ENCODE data around the gene FAM193A. TPM values are rescaled to one million over a fixed set of nuclear protein-coding genes. Genes with fewer than 3 reads are reported as not detected.
"Not testable (repeated sequence)": the region's sequence is repeated elsewhere in the genome, so short reads cannot be mapped to it uniquely, and the experiment has no call there.

The FAM193A gene
- total RNA-seq, 8 experiments from 2014 or later, result 9.1 to 38.2 (median 18.6) TPM

GRCh38 chr4:2754848-2755819 is 218.7 kb downstream of the FAM193A start:
- no peak overlapping the region for H3K27ac ChIP-seq
- peak overlapping the region; percentile 56 to 81 (median 68) for H3K4me3 ChIP-seq
- peaks cover 8 to 9% of the 10 kb centered on the region in 2 donors for H3K4me1 ChIP-seq (replicated peaks in 1 of 2)
- no peak for ATAC-seq (replicated peaks in 6 of 8)
- in situ Hi-C loops (cut with MboI; ENCODE audit: low pct_unique_long_range_greater_than_20kb in 2 of 9, low sequenced_read_pairs in 9 of 9, unreplicated experiment in 9 of 9), result loop anchor here in 1 of 9 experiments (25.0 kb wide), 1 partner anchor 182 kb away; no protein-coding TSS in a partner anchor
- whole genome bisulfite sequencing, 10 experiments, result 62 to 92% (median 80%) methylated on average over 1 to 9 of the region's 23 CpGs; no CpG with 5 or more reads in 5 of the 10 experiments

- 0% methylated on average over 6 of the region's 96 CpGs; no CpG with 5 or more reads in 9 of the 10 experiments for WGBS, 10 experiments
- H3K4me3 ChIP-seq, result peak within 1 kb of the TSS; percentile 56 to 81 (median 68)
- H3K4me1 ChIP-seq (replicated peaks in 1 of 2), result peaks cover 8 to 9% of the 10 kb centered on the region in 2 donors
- ATAC-seq (replicated peaks in 6 of 8), result peak; percentile 86 to 93 (median 92)
- in situ Hi-C loops (cut with MboI; ENCODE audit: low pct_unique_long_range_greater_than_20kb in 2 of 9, low sequenced_read_pairs in 9 of 9, unreplicated experiment in 9 of 9), result loop anchor here in 1 of 9 experiments (25.0 kb wide), 1 partner anchor 181 kb away; no protein-coding TSS in a partner anchor
- peak within 1 kb of the TSS; percentile 3 to 32 for H3K27ac ChIP-seq
Measured at GRCh38 chr4:2755821-2756690, 219.6 kb downstream of the FAM193A start, which contains the start of gene TNIP2. TNIP2 (minus strand) TSS chr4:2756336; CDS start chr4:2756289, 47 bp downstream.

- Histone ChIP-seq H3K27ac (peak overlapping the region in 1 of 2 donors; percentile 23), H3K4me1 (replicated peaks in 1 of 2) (peaks cover 8 to 9% of the 10 kb centered on the region in 2 donors), H3K4me3 (peak overlapping the region; percentile 56 to 81 (median 68))
- in situ Hi-C loops (cut with MboI; ENCODE audit: low pct_unique_long_range_greater_than_20kb in 2 of 9, low sequenced_read_pairs in 9 of 9, unreplicated experiment in 9 of 9), result loop anchor here in 1 of 9 experiments (25.0 kb wide), 1 partner anchor 180 kb away; no protein-coding TSS in a partner anchor
- 83 to 100% (median 97%) methylated on average over 1 to 8 of the region's 25 CpGs; no CpG with 5 or more reads in 2 of the 10 experiments for WGBS, 10 experiments
- no peak for ATAC-seq (replicated peaks in 6 of 8)
Measured at GRCh38 chr4:2756691-2757350, 220.4 kb downstream of the FAM193A start.

GRCh38 chr4:2757426-2757825 is 221.0 kb downstream of the FAM193A start:
- no peak for ATAC-seq (replicated peaks in 6 of 8)
- H3K4me3 ChIP-seq, result no peak overlapping the region
- 83 to 100% (median 100%) methylated on average over 1 to 3 of the region's 3 CpGs; no CpG with 5 or more reads in 3 of the 10 experiments for WGBS, 10 experiments
- no peak overlapping the region for H3K27ac ChIP-seq
- H3K4me1 ChIP-seq (replicated peaks in 1 of 2), result peaks cover 8 to 9% of the 10 kb centered on the region in 2 donors
- in situ Hi-C loops (cut with MboI; ENCODE audit: low pct_unique_long_range_greater_than_20kb in 2 of 9, low sequenced_read_pairs in 9 of 9, unreplicated experiment in 9 of 9), result loop anchor here in 1 of 9 experiments (25.0 kb wide), 1 partner anchor 180 kb away; no protein-coding TSS in a partner anchor

- in situ Hi-C loops (cut with MboI; ENCODE audit: low pct_unique_long_range_greater_than_20kb in 2 of 9, low sequenced_read_pairs in 9 of 9, unreplicated experiment in 9 of 9), result loop anchor here in 1 of 9 experiments (25.0 kb wide), 1 partner anchor 176 kb away; no protein-coding TSS in a partner anchor
- no peak overlapping the region for H3K27ac ChIP-seq
- no peak overlapping the region for H3K4me3 ChIP-seq
- WGBS, 10 experiments, result 43 to 95% (median 63%) methylated on average over 1 to 6 of the region's 14 CpGs; no CpG with 5 or more reads in 5 of the 10 experiments
- peaks cover 0 to 3% of the 10 kb centered on the region in 2 donors for H3K4me1 ChIP-seq (replicated peaks in 1 of 2)
- no peak for ATAC-seq (replicated peaks in 6 of 8)
Measured at GRCh38 chr4:2761035-2761923, 224.8 kb downstream of the FAM193A start.

GRCh38 chr4:2762048-2762447 is 225.6 kb downstream of the FAM193A start:
- H3K27ac ChIP-seq, result no peak overlapping the region
- WGBS, 10 experiments, result 40 to 100% (median 80%) methylated on average over 1 to 2 of the region's 5 CpGs; no CpG with 5 or more reads in 5 of the 10 experiments
- in situ Hi-C loops (cut with MboI; ENCODE audit: low pct_unique_long_range_greater_than_20kb in 2 of 9, low sequenced_read_pairs in 9 of 9, unreplicated experiment in 9 of 9), result loop anchor here in 1 of 9 experiments (25.0 kb wide), 1 partner anchor 175 kb away; no protein-coding TSS in a partner anchor
- H3K4me1 ChIP-seq (replicated peaks in 1 of 2), result no peaks in the 10 kb centered on the region
- no peak for ATAC-seq (replicated peaks in 6 of 8)
- no peak overlapping the region for H3K4me3 ChIP-seq

GRCh38 chr4:2762486-2763370 is 226.3 kb downstream of the FAM193A start:
- H3K4me3 ChIP-seq; ATAC-seq (replicated peaks in 6 of 8); H3K4me1 ChIP-seq (replicated peaks in 1 of 2); H3K27ac ChIP-seq: not testable (repeated sequence)
- 80 to 97% (median 96%) methylated on average over 3 to 9 of the region's 42 CpGs; no CpG with 5 or more reads in 6 of the 10 experiments for WGBS, 10 experiments
- in situ Hi-C loops (cut with MboI; ENCODE audit: low pct_unique_long_range_greater_than_20kb in 2 of 9, low sequenced_read_pairs in 9 of 9, unreplicated experiment in 9 of 9), result loop anchor here in 1 of 9 experiments (25.0 kb wide), 1 partner anchor 175 kb away; no protein-coding TSS in a partner anchor

GRCh38 chr4:2763511-2763967 is 227.1 kb downstream of the FAM193A start:
- 0 to 89% (median 54%) methylated on average over 2 to 10 of the region's 23 CpGs; no CpG with 5 or more reads in 6 of the 10 experiments for WGBS, 10 experiments
- Histone ChIP-seq H3K27ac (no peak overlapping the region), H3K4me3 (no peak overlapping the region), H3K4me1 (replicated peaks in 1 of 2) (no peaks in the 10 kb centered on the region)
- in situ Hi-C loops (cut with MboI; ENCODE audit: low pct_unique_long_range_greater_than_20kb in 2 of 9, low sequenced_read_pairs in 9 of 9, unreplicated experiment in 9 of 9), result loop anchor here in 1 of 9 experiments (25.0 kb wide), 1 partner anchor 174 kb away; no protein-coding TSS in a partner anchor
- ATAC-seq (replicated peaks in 6 of 8), result peak in 1 of 8 experiments; percentile 4

- Histone ChIP-seq H3K4me3 (no peak overlapping the region), H3K27ac (no peak overlapping the region), H3K4me1 (replicated peaks in 1 of 2) (no peaks in the 10 kb centered on the region)
- WGBS, 10 experiments, result 20 to 100% (median 89%) methylated on average over 1 to 8 of the region's 12 CpGs; no CpG with 5 or more reads in 3 of the 10 experiments
- in situ Hi-C loops (cut with MboI; ENCODE audit: low pct_unique_long_range_greater_than_20kb in 2 of 9, low sequenced_read_pairs in 9 of 9, unreplicated experiment in 9 of 9), result loop anchor here in 1 of 9 experiments (25.0 kb wide), 1 partner anchor 171 kb away; no protein-coding TSS in a partner anchor
- no peak for ATAC-seq (replicated peaks in 6 of 8)
Measured at GRCh38 chr4:2765832-2766526, 229.5 kb downstream of the FAM193A start.
